Nucleus accumbens (tissue), 56 donors: ENCODE results near the gene TTF2.

Experiments
- DNase-seq, 56 donors: peaks; one replicate each; lab custom pipeline; 2025; lab: John Stamatoyannopoulos, UW

The TTF2 gene

DNA sequence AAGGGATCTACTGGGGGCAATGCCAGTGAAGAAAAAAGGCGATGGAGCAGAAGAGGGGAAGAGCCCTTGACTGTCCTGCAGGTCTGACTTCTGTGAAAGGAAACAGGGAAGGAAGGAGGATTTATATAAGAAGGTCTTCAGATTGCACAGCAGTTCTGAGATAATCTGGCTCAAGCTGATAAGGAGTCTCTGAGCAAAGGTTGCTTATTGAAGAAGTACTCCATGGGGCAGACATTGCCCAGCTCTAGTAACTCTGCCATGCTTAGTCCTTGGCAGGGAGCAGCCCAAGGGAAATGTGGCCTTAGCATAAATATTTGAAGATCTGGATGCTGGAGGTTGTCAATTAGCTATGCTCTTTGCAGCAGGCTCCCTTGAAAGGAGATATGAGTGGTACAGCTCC, 15.9 kb upstream of the TTF2 start:
- no peak for DNase-seq

DNA sequence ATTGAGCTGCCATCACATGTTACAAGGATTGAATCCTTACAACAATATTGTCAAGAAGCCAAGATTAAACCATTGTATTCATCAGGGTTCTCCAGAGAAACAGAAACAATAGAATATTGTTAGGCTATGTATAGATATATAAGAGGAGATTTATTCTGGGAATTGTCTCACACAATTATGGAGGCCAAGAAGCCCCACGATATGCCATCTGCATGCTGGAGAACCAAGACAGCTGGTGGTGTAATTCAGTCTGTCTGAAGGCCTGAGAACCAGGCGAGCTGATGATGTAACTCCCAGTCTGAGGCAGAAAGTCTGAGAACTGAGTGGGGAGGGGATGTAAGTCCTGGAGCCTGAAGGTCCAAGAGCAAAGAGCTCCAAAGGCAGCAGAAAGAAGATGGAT, 14.5 kb upstream of the TTF2 start:
- no peak for DNase-seq

DNA sequence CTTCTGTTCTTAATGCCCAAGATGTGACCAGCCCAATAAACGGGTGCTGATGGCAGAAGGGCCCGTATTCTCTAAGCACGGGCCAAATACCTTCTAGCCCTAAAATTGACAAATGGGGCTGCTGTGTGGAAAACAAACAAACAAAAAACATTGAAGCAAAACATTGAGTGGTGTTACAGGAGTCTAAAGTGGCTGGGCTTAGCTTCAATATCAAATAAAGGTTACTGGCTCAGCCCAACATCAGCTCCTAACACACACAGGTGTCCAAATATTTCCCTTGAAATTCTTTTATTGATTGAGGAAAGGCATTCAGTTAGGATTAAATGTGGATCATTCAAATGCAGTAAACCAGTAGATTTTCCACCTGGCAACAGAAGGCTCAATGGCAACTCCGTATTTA, 13.3 kb upstream of the TTF2 start:
- DNase-seq, result no peak

DNA sequence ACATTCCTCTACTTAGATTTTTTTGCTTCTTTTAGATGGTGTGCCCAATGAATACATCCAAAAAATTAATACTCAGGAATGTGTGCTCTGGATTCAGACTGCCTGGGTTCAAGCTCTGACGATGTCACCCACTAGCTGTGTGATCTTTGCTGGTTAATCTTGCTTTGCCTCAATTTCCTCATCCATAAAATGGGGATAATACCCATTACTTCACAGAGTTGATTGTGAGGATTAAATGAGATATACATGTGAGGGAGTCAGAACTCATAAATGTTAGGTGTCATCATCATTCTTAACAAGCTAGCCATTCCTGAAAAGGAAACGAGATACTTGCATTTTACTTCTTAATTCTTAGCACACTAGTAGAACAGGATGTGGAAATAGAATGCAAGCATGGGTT, 12.9 kb upstream of the TTF2 start:
- DNase-seq, result no peak

DNA sequence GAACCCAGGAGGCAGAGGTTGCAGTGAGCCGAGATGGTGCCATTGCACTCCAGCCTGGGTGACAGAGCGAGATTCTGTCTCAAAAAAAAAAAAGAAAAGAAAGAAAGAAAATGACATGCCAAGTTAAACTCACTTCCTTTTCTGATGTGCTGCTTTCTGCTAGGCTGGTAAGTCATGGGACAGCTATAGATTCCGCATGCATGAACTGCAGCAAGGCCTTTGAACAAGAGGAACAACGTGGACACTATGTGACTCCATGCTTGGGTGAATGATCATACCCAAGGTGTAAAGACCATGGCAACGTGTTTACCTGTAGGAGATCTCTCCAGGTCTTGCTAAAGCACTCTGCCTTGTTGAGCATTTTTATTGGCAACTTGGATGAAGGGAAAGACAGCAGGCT, 10.3 kb upstream of the TTF2 start:
- peak in 2 of 56 donors; percentile 0 to 16 for DNase-seq

DNA sequence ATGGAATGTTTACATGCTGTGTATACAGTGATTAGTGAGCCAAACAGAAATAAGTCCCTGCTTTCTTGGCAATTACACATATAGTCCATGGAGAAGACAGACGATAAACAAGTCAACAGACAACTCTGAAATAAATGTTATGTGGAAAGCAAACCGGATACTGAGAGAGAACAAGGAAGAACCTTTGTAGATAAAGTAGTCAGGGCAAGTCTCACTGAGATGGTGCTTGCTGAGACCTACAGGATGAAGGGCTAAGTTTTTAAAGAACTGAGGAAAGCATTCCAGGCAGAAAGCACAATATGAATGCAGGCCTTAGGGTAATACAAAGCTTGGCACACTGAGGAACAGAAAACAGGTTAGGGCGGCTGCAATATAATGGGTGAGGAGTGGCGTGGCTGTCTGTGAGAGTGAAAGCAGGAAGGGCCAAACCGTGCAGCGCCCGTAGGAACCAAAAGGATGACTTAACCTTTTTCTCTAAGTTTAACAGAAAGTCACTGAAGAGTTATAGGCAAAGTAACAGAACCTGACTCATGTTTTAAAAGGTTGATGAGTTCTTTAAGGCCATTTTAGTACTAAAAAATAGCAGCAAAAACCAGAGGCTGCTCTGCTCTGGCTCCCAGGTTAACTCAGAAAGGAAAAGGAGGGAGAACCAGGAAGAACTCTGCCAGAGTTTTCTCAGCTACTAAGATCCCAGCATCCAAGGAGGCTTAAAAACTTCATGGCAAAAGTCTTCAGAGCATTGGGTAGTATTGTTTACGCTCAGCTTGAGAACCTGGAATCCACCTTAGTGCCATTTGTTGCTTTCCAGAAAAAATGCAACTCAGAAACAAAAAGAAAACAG, 8.7 kb upstream of the TTF2 start:
- no peak for DNase-seq

DNA sequence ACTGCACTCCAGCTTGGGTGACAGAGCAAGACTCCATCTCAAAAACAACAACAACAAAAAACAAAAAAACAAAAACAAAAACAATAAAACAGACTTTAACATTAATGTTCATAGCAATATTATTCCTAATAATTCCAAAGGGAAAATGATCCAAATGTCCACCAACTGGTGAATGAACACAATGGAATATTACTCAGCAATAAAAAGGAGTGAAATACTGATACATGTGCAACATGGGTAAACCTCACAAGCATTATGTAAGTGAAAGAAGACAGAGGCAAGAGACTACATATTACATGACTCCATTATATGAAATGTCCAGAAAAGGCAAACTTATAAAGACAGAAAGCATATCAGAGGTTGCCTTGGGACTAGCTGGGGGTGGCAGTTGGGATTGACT, 6.1 kb upstream of the TTF2 start:
- no peak for DNase-seq

DNA sequence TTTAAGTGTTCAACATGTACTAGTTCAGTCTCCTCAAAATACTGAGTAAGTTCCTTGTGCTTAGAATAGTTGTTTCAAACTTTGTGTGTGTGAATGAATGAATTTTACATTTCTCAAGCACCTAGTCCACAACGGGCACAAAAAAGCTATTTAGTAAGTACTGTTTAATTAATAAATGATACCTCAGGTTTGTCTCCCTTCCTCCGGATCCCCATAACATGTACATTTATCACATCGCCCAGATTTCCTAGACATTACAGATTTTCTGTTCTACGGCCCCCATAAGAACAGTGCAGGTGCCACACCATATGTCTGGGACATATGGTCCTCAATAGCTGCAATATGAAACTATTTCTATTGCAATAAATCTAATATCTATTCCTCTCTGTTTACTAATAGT, 1.3 kb upstream of the TTF2 start:
- DNase-seq, result no peak

DNA sequence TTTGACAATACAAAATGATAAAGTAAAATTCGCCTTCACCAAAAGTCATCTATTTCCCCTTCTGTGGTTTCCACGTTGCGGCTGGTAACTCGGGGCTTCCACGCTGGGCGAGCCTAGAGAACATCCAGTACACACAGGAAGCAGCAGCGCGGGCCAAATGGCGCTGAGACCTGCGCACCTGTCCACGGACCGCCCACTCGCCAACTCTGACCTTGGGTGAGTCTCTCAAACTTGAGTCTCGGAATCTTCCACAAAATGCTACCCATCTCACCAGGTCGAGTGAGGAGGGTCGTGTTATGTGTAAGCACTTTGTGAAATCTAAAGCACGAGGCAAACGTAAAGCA, 820 bp upstream of the TTF2 start:
- peak in 3 of 56 donors; percentile 29 to 58 (median 44) for DNase-seq

DNA sequence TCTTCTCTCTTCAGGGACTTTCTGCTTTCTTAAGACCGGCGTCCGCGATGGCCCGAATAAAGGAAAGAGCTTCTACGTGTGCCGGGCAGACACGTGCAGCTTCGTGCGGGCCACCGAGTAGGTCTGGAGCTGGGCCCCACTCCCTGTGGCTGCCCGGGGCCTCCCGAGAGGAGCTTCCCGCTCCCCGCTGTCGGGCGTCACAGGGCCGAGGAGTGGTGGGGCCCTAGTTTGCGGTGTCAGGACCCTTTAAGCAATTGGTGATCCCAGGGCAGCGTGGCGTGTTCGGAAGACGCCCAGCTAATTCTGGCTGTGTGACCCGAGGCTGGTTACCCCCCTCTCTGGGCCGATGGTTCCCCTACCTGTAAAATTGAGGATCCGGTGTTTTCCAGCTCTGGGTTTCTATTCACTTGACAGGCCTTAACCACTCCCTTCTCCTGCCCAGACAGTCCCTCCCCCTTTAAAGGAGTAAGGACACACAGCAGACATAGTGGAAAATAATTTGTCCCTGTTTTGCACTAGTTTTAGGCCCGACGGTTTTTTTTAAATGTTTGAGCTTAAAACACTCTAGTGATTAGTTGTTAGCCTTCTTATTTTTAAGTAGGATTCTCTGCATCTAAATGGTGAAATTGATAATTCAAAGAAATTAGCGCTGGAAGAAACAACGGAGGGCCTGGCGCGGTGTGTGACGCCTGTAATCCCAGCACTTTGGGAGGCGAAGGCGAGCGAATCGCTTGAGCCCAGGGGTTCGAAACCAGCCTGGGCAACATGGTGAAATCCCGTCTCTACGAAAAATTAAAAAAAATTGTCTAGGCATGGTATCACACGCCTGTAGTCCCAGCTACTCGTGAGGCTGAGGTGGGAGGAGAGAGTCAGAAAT, 553 bp downstream of the TTF2 start:
- DNase-seq, result peak in 4 of 56 donors; percentile 14 to 52 (median 32)

DNA sequence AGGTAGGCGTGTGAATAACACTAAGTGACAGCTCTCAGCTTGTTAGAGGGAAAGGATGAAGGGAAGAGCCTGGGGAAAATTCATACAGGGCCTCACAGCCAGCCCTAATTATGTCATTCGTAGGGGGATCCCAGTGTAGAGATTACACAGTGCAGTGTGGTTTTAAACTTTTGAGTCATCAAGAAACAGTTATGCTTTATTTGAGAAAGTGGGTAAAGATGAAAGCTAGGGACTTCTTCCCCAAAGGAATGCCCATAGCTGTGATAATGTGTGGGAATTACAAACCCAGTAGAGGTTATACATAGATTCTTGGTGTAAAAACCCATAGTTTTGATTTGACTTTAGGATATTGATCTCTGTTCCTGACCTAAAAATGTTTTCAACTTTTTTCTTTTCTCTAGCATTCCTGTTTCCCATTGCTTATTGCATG, 1.9 kb downstream of the TTF2 start:
- DNase-seq, result no peak

DNA sequence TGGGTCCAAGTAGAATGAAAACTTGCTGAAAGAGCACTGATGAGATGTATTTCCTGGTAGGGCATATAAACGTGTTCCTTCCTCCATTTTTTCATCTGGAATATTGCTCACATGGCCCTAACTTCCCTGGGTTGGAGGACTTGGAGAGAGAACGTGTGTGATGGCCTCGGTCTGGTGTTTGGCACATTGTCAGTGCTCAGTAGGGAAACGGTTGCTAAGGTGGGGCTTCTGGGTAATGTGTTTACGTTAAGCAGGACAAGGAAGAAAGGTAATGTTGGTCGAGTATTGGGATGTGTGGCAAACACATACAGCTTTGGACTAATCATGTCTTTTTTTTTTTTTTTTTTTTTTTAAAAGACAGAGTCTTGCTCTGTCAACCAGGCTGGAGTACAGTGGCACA, 6.2 kb downstream of the TTF2 start:
- DNase-seq, result no peak

DNA sequence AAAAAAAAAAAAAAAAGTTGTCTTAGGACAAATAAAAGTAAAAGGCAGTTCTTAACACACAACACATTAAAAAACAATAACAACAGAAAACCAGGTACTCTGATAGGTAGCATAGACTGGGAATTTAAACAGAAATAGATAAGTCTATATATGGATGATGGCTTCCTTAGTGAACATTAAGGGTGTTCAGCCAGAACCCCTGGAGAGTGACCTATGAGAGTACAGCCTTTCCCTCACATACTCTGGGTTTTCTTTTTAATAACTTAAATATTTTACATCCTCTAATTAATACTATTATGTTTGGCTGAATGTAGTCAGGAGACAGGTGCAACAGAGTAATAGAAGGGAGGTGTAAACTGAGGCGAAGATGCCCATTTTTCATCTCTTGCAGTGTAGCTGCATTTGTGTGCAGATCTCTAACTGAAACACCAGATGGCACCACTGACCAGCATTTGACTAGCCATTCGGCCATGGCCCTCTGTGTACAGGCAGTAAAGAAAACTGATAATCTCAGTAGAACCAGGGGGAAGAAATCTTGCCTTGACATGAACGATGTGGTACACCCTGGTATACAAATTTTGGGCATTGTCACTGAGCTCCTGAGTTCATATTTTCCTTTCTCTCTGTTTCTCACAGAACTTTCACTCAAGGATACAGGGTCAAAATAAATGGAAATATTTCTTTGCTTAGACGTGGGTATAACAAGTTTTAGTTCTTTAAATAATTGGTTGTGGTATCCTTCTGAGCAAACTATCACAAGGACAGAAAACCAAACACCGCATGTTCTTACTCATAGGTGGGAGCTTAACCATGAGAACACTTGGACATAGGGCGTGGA, 7.6 kb downstream of the TTF2 start:
- peak in 45 of 56 donors; percentile 4 to 77 (median 28) for DNase-seq

DNA sequence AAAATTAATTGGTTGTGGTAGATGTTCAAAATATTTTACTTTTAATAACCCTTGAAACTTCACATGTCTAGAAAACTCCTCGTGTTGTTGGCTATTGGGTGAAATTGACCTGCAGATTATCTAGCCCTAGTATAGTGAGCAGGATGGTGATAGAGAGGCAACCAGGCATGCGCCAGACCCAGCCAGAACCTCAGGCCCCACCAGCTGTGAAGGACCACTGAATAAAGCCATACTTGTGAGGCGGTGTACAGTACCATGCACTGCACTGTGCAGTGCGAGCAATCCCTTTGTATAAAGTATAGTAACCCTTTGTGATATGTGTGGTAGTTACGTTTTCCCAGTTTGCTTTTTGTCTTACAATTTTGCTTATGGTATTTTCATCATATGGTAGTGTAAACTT, 8.5 kb downstream of the TTF2 start:
- DNase-seq, result peak in 16 of 56 donors; percentile 3 to 37 (median 11)

DNA sequence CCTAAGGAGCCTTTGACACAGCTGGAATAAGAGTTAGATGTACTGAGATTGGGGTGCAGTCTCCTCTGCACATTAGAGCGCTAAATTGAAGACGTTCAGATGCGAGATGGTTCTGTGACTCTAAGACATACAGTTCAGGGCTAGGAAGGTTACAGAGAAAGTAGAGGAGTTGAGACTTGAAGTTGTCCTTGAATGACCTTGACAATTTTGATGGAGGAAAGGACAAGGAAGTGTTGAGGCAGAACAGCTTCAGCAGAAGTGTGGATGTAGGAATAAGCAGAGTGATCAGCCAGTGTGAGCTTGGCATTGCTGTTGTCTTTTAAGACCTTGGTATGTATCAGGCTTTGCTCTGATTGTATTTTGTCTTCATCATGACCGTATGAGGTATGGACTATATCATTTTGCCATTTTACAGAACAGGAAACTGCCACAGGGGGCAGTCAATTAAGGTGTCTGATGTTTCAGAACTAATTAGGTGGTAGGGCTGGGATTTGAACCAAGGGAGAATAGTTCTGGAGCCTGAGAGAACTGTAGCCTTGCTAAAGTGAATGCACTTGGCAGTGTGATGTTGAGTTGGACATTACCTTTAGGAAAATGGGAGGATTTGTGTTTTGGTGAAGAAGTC, 9.2 kb downstream of the TTF2 start:
- no peak for DNase-seq

DNA sequence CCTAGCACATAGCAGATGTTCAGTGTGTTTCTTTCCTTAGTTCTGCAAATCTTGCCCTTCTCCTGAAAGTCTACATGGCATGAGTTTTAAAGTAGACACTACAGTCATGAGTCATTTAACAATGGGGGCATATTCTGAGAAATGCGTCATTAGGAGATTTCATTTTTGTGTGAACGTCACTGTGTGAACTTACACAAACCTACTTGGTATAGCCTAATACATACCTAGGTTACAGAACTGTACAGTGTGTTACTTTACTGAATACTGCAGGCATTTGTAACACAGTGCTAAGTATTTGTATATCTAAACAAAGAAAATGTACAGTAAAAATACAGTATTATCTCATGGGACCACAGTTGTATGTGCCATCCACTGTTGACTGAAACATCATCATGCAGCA, 10.0 kb downstream of the TTF2 start:
- DNase-seq, result no peak

DNA sequence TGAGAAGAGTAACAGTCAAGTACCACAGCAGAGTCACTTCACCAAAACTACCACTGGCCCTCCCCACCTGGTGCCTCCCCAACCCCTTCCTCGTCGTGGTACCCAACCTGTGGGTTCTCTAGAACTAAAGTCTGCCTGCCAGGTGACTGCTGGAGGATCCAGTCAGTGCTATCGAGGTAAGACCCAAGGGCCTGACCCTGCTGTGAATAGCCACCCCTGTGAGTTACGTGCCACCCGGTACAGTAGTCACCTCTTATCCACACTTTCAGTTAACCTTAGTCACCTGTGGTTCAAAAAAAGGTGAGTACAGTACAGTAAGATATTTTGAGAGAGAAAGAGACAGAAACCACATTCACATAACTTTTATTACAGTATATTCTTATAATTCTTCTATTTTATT, 16.5 kb downstream of the TTF2 start:
- no peak for DNase-seq

DNA sequence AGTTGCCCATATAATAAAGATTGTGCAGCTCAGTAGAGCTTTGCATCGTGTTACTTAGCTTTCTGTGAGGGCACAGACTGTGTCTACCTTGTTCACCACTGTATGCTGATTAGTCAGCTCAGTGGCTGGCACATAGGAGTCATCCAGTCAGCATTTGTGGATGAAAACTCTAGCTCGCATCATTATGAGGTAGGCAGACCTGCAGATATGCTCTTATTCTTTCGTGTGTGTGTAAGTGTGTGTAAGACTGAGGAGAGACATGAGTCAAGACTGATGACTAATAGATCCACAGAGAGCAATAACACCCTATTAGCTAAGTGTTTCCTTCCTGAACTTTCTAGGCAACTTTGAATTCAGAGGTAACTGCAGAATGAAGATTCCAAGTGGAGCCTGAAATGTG, 17.1 kb downstream of the TTF2 start:
- peak in 20 of 56 donors; percentile 1 to 87 (median 35) for DNase-seq

DNA sequence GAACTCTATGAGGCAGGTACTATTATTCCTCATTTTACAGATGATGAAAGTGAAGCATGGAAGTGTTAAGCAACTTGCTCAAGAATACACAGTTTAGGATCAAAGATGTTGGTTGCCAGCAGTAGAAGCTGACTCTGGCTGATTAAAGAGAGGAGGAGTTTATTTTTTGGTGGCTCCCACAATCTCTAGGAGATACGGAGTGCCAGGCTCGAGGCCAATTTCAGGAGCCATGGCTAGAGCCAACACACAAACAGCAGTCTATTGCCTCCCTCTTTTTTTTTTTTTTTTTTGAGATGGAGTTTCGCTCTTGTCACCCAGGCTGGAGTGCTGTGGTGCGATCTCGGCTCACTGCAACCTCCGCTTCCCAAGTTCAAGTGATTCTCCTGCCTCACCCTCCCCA, 19.6 kb downstream of the TTF2 start:
- DNase-seq, result no peak

DNA sequence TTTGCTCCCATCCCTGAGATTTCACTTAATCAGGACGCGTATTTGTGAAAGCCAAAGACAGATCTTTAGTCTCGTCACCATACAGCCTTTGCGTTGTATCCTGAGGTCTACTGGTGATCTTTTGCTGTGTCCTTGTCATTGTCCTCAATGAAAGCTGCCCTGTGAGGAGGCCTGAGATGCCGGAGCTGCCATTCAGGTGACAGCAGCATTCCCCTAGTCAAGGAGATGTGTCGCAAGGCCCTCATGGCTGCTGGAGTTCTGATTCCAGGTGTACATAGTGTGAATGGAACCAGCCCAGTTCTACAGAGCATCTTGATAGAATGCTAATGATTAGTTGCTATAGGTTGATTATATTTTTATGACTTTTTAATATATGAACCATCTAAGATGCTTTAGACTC, 24.1 kb downstream of the TTF2 start:
- no peak for DNase-seq
